Measurements from ENCODE around the gene NUDT16. TPM values are rescaled to one million over a fixed set of nuclear protein-coding genes. Genes with fewer than 3 reads are reported as not detected.
"Not testable (repeated sequence)": the region's sequence is repeated elsewhere in the genome, so short reads cannot be mapped to it uniquely, and the experiment has no call there.

Gene NUDT16
- total RNA-seq, 2 donors from 2014 or later: 19.8 to 25.4 TPM

DNA sequence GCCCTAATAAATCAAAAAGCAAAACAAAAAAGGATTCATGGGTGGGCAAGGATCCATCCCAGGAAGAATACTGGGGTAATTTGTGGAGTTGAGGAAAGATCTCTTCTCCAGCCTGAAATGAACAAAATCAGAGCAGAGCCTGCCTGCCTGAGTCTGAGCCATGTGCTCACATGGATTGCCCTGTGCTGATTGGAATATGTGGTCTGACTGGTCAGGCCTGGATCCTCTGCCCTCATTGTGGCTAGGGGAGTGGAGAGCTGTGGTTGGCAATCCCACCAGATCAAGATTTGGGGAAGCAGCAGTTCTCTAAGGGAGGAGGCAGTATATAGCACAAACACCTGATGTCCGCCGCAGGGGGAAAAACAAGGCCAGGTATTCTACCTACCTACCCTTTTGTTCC, 6.8 kb upstream of the NUDT16 start:
- intact Hi-C loops (cut with DNase I): no loop called here
- DNase-seq: no peak
- no peak for ATAC-seq

DNA sequence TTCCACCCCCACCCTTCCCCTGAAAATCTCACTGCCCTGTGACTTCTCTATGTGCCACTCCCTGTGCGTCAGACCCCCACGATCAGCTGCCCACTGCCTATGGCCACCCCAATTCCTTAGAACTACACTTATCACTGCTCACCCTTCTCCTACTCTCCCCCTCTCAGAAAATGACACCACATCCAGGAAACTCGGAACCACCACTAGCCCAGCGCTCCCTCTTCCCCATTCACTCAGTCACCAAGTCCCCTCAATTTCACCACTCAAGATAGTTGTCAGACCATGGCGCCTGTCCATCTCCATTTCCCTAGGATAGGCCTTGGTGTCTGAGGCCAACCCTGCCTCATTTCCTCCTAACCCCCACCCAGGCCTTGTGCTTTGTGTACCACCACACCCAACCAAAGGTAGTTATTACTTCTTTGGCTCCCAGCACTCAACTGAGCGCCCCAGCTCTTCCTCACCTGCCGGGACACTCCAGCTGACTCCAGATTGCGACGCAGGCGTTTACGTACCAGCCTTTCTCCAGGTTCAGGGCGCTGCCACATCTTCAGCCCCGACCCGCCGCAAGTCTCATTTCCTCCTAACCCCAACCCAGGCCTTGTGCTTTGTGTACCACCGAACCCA, 641 bp upstream of the NUDT16 start:
- intact Hi-C loops (cut with DNase I): loop anchor here in 1 of 2 donors (10.0 kb wide), 1 partner anchor 124 kb away; the partner anchor contains the start of gene MRPL3
- not testable (repeated sequence) for DNase-seq
- peak in 1 of 2 donors; percentile 5 for ATAC-seq

DNA sequence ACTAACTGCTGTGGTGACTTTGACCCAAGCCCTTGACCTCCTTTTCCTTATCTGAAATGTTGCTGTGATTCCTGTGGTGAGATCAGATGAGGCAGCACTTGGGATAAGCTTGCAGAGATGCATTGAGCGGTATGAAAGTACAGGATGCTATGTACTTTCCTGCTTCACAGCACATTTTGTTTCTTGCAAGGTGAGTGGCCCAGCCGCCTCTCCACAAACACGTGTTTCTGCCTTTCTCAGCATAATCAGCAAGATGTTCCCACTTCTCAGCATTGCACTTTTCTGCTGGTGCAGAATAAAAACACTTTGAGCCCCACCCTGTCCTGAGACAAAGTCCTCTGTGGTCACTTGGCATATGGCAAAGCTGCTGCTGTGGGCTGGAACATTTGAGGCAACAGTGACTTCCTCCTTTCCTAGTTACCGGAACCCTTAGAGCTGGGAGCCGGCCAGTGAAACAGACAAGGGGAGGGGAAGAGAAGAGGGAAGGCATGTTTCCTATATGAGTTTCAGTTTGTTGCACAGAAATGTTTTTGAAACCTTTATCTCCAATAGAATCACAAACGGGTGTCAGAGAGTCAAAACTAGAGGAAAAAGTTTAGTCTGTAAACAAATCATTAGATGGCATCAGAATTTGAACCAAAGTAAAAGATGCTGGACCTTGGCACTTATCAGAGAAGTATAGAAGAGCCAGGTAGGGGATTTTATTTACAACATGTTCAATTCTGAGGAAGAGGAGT, 5.0 kb downstream of the NUDT16 start:
- DNase-seq (peak; percentile 78), ATAC-seq (peak; percentile 29 to 70)
- intact Hi-C loops (cut with DNase I): loop anchor here in 1 of 2 donors (10.0 kb wide), 1 partner anchor 118 kb away; the partner anchor contains the start of gene MRPL3

DNA sequence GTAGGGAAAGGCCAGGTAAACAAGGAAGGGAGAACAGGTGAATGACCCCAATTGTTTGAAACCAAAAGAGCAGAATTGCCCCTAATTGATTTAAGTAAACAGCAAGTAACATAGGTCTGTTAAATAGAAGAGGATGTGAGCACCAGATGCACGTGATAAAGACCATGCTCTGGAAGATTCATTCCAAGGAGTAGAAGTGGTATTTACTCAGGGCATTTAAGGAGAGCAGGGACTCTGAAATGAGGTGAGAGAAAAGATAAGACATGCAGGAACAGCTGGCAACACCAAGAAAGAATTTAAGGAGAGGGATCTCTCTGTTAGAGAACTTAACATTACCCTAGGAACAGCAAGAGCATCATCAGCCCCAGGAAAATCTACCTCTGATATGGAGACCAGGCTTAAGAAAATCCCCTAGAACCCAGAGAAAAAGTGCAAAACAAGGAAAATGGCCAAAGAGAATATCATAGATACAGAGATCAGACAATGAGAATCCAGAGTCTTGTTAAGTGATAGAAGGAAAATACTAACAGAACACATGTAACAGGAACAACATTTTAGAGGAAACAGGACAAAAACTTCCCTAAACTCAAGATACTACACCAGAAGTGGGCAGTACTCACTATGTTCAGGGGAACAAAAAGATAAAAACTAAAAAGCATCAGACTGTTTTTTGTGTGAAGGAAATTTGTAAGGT, 6.4 kb downstream of the NUDT16 start:
- no peak for DNase-seq
- no peak for ATAC-seq
- intact Hi-C loops (cut with DNase I): loop anchor here in 1 of 2 donors (10.0 kb wide), 1 partner anchor 117 kb away; the partner anchor contains the start of gene MRPL3

DNA sequence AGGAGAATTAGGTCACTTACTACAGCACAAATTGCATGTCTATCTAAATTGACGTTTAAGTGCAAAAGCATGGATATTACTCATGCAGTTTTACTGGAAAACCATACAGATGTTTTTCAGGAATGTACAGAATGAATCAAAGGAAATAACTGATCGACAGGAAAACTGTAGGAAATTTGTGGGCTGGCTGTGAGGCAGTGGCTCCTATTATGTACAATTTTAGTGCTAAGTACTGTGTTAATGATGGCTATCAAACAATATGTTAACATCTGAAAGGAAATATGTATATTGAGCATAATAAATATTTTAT, 6.9 kb downstream of the NUDT16 start:
- intact Hi-C loops (cut with DNase I): loop anchor here in 1 of 2 donors (10.0 kb wide), 1 partner anchor 116 kb away; the partner anchor contains the start of gene MRPL3
- no peak for DNase-seq
- ATAC-seq: no peak

DNA sequence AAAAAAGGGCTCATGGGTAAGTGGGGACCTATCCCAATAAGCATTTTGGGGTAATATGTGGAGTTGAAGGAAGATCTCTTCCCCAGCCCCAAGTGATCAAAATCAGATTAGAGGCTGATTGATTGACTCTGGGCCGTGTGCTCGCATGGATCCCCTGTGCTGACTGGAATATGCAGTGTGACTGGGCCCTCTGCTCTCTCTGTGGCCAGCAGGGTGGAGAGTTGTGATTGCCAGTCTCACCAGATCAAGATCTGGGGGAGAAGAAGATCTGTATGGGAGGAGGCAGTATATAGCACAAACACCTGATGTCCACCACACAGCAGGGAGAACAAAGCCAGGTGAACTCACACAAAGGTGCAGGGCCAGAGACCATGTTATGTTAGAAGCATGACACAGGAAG, 8.8 kb downstream of the NUDT16 start:
- DNase-seq (no peak), ATAC-seq (no peak)
- intact Hi-C loops (cut with DNase I): no loop called here

DNA sequence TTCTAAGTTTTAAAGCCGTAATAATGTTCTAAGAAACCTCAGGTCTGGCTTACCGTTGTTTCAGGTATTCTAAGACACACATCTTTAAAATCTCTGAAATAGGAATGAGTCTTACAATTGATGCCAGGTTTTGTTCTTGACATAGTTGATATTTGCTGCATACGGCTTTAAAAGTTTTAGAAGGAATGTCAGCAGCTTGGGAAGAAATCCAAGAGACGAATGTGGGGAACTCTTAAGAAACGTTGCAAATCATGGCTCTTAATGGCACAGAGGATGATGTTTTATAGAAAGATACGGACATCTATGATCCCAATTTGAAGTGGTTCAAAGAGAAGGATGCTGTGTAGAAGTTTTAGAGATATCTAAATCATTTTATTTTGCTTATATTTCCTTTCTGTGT, 11.5 kb downstream of the NUDT16 start:
- ATAC-seq (no peak), DNase-seq (no peak)
- intact Hi-C loops (cut with DNase I): no loop called here

DNA sequence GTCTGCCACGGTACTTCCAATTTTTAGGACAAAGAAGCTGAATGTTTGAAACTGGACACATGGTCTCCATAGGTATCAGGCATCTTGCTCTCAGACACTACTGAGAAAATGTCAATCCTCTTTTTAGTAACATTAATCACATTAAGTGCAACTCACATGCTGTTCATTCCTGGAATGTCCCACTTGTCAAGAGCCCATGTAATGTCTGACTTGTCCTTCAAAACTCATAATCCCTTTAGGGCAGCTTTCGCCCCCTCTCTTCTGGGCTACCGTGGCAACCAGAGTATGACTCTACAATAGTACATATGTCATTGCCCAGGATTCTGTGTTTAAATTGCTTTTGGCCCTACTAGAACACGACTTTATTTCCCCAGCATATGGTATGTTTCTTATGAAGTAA, 12.3 kb downstream of the NUDT16 start:
- ATAC-seq: peak in 1 of 2 donors; percentile 44

DNA sequence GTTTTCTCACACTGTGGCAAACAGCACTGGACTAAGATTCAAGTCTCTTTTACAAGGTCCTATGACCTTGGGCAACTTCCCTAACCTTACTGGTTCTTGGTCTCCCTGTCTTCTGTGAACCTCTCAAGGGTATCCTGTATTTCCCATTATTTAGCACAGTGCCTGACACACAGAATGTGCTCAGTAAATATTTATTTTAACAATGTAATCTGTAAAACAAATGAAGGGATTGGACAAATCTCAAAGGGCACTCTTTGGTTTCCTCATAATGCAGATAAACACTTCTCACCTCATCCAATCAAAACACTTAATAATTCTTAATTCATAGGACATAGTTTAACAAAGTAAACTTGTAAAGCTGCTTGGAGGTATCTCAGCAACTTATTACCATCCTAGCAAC, 12.8 kb downstream of the NUDT16 start:
- intact Hi-C loops (cut with DNase I): no loop called here
- ATAC-seq: no peak

More for the DNA sequence above, 12.3 kb downstream of the NUDT16 start:
- DNase-seq: no peak
- intact Hi-C loops (cut with DNase I): no loop called here

DNA sequence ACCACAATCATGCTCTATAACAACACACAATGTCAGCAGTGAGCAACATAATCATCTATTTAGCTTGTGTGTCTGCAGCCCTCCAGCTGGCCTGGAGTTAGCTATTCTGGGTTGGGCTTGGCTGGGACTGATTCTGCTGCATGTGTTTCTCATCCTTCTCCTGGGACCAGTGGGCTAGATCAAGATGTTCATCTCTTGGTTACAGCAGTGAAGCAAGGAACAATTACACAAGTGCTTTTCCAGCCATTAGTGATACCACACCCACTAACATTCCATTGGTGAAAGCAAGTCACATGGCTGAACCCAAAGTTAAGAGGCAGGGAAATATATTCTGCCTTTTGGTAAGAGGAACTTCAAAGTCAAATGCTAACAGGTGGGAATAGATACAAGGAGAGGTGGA, 14.6 kb downstream of the NUDT16 start:
- intact Hi-C loops (cut with DNase I): no loop called here

More for the DNA sequence above, 12.8 kb downstream of the NUDT16 start:
- DNase-seq: no peak

DNA sequence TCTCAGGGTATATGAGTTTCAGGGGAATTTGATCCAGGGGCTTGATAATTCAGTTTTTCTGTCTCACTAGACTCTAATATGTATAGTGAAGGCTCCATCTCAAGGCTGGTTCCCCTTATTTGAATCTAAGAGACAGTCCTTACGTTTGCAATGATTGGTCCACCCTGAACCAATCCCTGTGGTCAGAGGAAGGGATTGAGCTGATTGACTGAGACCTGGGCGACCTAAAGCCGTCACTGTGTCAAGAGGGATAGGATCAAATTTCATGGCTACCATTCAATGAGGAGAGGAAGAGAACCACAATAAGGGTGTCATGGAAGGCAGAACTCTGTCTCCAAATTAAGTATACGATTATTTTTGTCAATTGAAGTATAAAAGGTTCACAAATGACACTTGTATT, 16.3 kb downstream of the NUDT16 start:
- intact Hi-C loops (cut with DNase I): no loop called here
- no peak for DNase-seq
- ATAC-seq: no peak

More for the DNA sequence above, 14.6 kb downstream of the NUDT16 start:
- DNase-seq: no peak
- peak; percentile 38 to 56 for ATAC-seq

DNA sequence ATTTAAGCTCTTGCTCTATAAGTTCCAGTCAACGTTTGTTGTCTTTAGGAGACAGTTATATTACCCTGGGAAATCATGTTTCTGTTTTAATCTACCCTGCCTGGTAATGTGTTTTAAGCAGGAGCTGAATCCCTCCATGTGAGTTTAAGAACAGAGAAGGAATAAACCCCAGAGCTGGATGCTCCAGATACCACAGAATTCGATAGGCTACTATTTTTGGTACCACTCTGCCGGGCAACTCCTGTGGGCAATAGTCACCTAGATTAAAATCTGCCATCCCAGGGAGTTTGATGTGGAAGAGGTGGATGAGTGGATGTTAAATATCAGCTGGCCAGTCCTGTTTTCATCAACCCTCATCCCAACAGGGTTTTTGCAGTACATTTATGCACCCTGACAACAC, 20.4 kb downstream of the NUDT16 start:
- DNase-seq (no peak), ATAC-seq (peak in 1 of 2 donors; percentile 30)
- intact Hi-C loops (cut with DNase I): no loop called here

DNA sequence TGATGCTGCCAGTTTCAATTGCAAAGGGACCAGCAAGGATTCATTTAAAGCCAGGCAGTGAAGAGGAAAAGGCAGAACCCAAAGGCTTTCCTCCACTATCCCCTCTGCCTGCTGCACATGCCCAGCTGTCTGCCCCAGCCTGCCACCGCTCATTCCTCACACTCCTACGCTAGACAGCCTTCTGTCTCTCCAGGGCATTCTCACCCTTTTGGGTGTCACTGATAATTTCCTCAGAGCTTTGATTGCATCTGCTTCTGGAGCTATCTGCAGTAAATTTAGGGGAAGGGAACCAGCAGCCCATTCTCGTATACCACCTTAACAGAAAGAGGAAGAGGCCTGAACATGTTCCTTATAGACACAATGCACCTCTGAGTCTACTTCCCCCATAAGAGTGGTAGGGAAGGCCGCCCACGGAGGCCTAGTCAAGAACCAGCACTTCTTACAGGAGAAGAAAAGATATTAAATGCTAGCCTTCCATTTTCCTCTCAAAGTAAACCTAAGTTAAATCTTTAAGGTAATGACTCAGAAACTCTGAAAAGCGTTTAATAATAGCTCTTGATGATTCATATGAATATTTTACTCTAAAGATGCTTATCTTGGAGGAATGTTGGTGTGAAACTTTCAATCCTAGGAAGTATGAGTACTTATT, 20.9 kb downstream of the NUDT16 start:
- intact Hi-C loops (cut with DNase I): no loop called here
- peak in 1 of 2 donors; percentile 54 for ATAC-seq
- DNase-seq: no peak

DNA sequence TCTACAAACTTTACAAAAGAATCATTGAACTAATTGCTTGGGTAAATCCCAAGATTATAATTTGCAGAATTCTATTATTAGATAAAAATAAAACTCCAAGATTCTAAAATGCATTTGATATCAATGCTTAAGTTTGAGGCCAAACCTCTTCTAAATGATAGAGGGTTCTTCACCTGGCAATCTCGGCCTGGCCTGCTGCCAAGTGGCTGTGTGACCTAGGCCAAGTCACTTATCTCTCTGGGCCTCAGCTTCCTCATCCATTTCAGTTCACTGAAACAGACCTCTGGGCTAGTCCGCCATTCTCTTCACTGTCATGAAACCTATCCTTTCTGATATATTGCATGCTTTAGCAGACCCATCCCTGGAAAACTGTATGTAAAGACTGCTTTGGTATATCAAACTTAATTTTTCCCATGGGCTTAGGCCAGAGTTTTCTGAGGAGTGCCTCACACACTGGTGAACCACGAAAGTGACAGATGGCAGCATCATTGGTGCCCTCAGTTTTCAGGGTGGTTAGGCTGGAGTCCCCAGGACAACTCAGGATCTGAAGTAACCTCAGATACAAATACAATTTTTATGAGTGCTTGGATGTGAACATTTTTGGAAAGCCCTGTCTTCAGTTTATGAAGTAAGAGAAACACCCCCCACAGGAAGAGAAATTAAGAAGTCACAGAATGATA, 21.8 kb downstream of the NUDT16 start:
- no peak for DNase-seq
- intact Hi-C loops (cut with DNase I): no loop called here
- no peak for ATAC-seq

DNA sequence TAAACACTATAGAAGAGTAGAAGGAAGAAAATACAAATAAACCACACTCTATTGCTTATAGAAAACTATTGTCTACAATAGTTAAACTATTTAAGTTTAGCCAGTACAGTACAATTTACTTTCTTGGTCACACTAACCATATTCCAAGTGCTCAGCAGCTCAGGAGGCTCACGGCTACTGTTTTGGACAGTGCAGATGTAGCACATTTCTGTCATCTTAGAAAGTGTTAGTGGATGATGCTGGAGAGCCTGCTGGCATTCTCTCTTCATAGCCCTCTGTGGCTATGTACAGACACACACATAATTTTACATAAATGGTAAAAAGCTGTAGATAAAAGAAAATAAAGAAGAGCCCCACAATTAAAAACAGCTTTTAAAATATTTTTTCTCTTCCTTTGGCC, 23.8 kb downstream of the NUDT16 start:
- DNase-seq (no peak), ATAC-seq (peak; percentile 62 to 63)
- intact Hi-C loops (cut with DNase I): no loop called here

DNA sequence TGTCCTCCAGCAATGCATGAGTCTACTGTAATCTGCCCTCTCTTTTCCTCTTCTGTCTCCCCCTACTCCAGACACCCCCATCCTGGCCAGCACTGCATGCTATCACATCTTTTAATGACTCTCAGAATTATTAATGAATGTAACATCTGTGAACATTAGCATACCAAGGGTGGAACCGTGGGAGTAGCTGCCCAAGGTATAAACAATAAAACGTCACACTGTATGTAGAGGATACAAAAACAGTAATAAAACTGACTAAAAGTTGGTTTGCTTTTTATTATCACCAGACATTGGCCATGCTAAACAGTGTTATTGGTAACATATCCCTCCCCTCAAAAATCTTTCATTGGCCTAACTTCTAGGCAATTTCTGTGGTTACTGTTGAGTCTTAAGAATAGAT, 24.7 kb downstream of the NUDT16 start:
- no peak for ATAC-seq
- intact Hi-C loops (cut with DNase I): no loop called here

DNA sequence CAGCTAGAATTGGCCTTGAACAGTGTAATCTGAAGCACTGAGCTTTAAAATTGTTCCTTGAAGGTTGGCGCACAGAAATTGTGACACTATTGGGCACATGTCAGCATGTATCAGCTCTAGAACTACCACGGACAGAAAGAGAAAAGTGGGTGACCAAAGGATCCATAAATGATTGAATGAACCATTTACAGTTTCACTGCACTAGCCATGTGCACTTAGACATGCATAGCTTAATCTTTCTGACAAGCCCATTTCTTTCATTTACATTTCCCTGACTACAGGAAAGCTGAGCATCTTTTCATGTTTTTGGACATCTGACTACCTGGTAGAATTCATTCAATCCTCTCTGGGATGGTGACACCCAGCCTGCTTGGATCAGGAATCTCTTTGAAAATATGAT, 36.2 kb downstream of the NUDT16 start:
- DNase-seq (no peak), ATAC-seq (no peak)
- intact Hi-C loops (cut with DNase I): no loop called here

More for the DNA sequence above, 24.7 kb downstream of the NUDT16 start:
- no peak for DNase-seq

DNA sequence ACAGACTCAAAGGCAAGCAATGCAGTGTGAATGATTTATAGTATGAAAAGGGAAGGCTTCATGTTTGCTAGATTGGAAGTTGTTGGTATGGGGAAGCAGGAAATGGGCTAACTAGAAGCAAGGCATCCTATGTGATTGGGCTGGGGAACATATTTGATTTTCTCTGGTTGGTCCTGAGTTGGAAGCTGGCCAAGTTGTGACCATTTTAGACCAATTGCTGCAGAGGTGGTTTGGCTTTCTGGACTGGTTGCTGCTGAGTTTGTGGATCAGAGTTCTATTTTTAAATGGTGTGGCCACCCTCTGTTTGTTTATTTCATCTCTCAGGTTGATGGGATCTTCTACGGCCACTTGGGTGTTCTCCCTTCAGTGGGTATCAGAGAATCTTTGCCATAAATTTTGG, 39.7 kb downstream of the NUDT16 start:
- ATAC-seq: no peak
- intact Hi-C loops (cut with DNase I): no loop called here

DNA sequence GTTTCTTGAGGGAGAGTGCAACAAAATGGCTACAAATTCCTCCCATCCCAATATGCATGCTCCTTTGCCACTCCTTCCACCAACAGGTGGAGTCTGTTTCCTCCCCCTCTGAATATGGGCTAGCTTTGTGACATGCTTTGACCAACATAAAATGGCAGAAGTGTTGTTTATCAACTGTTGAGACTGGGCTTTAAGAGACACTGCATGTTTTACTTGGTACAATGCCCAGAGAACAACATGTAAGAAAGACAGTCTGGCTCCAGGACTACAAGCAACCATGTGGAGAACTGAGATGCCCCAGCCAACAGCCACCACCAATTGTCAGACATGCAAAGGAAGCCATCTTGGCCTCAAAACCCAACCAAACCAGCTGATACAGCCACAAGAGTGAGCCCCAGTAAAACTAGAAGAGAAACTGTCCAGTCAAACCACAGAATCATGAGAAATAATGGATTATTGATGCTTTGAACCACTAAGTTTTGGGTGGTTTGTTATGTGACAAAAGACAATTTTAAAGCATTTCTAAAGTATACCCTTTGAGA, 40.5 kb downstream of the NUDT16 start:
- ATAC-seq: no peak
- intact Hi-C loops (cut with DNase I): no loop called here
- DNase-seq: no peak

More for the DNA sequence above, 39.7 kb downstream of the NUDT16 start:
- DNase-seq: no peak
